Fibroblast of lung (primary cell): Measurements from ENCODE around the gene CABLES2. TPM values are rescaled to one million over a fixed set of nuclear protein-coding genes. Genes with fewer than 3 reads are reported as not detected.

Experiments used
- DNase-seq, 2 donors: peaks; one replicate each; pipeline versions ENCODE4 v3.0.0 to v3.0.0-alpha.2; 2010; ENCODE audit warnings: low read depth in 2 of 2
- H2AFZ ChIP-seq: 2 replicates; pipeline ENCODE4 v1.5.1; 2012; ENCODE audit warnings: low read length, control low read depth, inconsistent platforms
- H3K27ac ChIP-seq: 2 replicates; pipeline ENCODE4 v1.5.1; 2011; ENCODE audit warnings: low read length, control low read depth; ENCODE audit not compliant: insufficient read depth
- H3K27me3 ChIP-seq: 2 replicates; pipeline ENCODE4 v1.5.1; 2011; ENCODE audit warnings: mild to moderate bottlenecking, low read length; ENCODE audit not compliant: control insufficient read depth, insufficient read depth
- H3K36me3 ChIP-seq: 2 replicates; pipeline ENCODE4 v1.5.1; 2011; ENCODE audit warnings: low read length; ENCODE audit not compliant: control insufficient read depth, insufficient read depth
- H3K4me1 ChIP-seq: 2 replicates; pipeline ENCODE4 v1.5.1; 2011; ENCODE audit warnings: low read length; ENCODE audit not compliant: control insufficient read depth, insufficient read depth; ENCODE audit errors: extremely low read depth
- H3K4me2 ChIP-seq: 2 replicates; pipeline ENCODE4 v1.5.1; 2011; ENCODE audit warnings: low read length, control low read depth; ENCODE audit not compliant: insufficient read depth; ENCODE audit errors: extremely low read depth
- H3K4me3 ChIP-seq, 4 experiments: fragments of 200-600 bp in 1 of 4; sonication (generic) in 1 of 4; replicated peaks in 1 of 4; 2 replicates each; pipeline ENCODE4 v1.5.1; 2011 to 2016; ENCODE audit warnings: low read length in 4 of 4, low read depth in 3 of 4, mild to moderate bottlenecking in 3 of 4, control low read depth in 2 of 4, inconsistent platforms in 1 of 4, mixed read lengths in 1 of 4; ENCODE audit not compliant: insufficient read depth in 1 of 4; ENCODE audit errors: control extremely low read depth in 1 of 4
- H3K79me2 ChIP-seq: 2 replicates; pipeline ENCODE4 v1.5.1; 2012; ENCODE audit warnings: mild to moderate bottlenecking, low read length, inconsistent platforms; ENCODE audit not compliant: control insufficient read depth, insufficient read depth
- H3K9ac ChIP-seq: 2 replicates; pipeline ENCODE4 v1.5.1; 2011; ENCODE audit warnings: mild to moderate bottlenecking, low read length, control low read depth; ENCODE audit not compliant: insufficient read depth
- H3K9me3 ChIP-seq: 2 replicates; pipeline ENCODE4 v1.5.1; 2012; ENCODE audit warnings: low read depth, low read length; ENCODE audit not compliant: control insufficient read depth, insufficient read depth
- H4K20me1 ChIP-seq: 2 replicates; pipeline ENCODE4 v1.5.1; 2011; ENCODE audit warnings: low read length; ENCODE audit not compliant: control insufficient read depth, insufficient read depth; ENCODE audit errors: extremely low read depth
- CTCF ChIP-seq, 2 donors: IDR thresholded peaks in 1 of 2; conservative IDR thresholded peaks in 1 of 2; 1 replicate in 1 of 2; 2 replicates in 1 of 2; pipeline ENCODE4 v1.5.1; 2011 to 2012; ENCODE audit warnings: low read length in 2 of 2, control low read depth in 1 of 2, inconsistent platforms in 1 of 2, low read depth in 1 of 2, mild to moderate bottlenecking in 1 of 2
- EZH2 ChIP-seq: IDR thresholded peaks from 2 replicates; pipeline ENCODE4 v1.5.1; 2012; ENCODE audit warnings: low read length, control low read depth, mild to moderate bottlenecking; ENCODE audit errors: missing control alignments
- polyA plus RNA-seq, 2 donors: library from polyadenylated mRNA; depleted of rRNA in 1 of 2; stranded (reverse) in 1 of 2; unstranded in 1 of 2; fragments of >200 nt; gene quantifications; 2 replicates each; pipeline ENCODE4 v1.2.1, GENCODE V29; 2011 to 2012; ENCODE audit warnings: missing spikeins in 1 of 2
- total RNA-seq: library from RNA; depleted of rRNA; stranded (reverse); fragments of >200 nt; gene quantifications from 2 replicates; pipeline ENCODE4 v1.2.1, GENCODE V29; 2014

Gene CABLES2
- total and polyA plus RNA-seq, 2 donors (not counting 1 experiment from before 2014, with no cell fraction given), result 0.66 to 2.9 TPM

GRCh38 chr20:62349556-62350097 lies 57.5 kb downstream of the CABLES2 start:
- Histone ChIP-seq H4K20me1 (no peaks in the 10 kb centered on the region), H2AFZ (no peak overlapping the region), H3K27me3 (no peaks in the 10 kb centered on the region), H3K27ac (peak overlapping the region; percentile 8), H3K36me3 (peaks cover 20% of the 10 kb centered on the region), H3K9ac (no peak overlapping the region), H3K4me1 (no peaks in the 10 kb centered on the region), H3K79me2 (peaks cover 1% of the 10 kb centered on the region), H3K4me3 (no peak overlapping the region), H3K4me2 (no peak overlapping the region), H3K9me3 (no peaks in the 10 kb centered on the region)
- no peak for TF ChIP-seq EZH2
- no peak for TF ChIP-seq CTCF (conservative IDR thresholded peaks at IDR 0.05 in 1 of 2, IDR thresholded peaks at IDR 0.05 in 1 of 2; ENCODE audit: low read depth in 1 of 2, low read length in 2 of 2)
- no peak for DNase-seq

DNA sequence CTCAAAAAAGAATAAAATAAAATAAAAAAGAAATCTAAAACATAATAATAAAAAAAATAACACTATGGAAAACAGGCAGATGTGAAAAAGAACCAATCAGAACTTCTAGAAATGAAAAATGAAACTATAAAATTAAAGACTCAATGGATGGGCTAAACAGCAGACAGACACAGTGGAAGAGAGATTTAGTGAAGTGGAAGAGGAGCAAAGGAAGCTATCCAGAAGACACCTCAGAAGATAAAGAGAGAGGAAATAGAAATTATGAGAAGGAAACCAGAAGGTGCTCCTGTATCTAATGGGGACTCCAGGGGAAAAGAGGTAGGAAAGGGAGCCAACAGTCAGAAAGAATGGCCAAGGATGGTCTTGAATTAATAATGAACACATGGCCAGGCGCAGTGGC lies 58.5 kb downstream of the CABLES2 start:
- Histone ChIP-seq H3K4me1 (no peaks in the 10 kb centered on the region), H3K4me3 (no peak overlapping the region), H3K79me2 (peaks cover 1% of the 10 kb centered on the region), H3K36me3 (peaks cover 20% of the 10 kb centered on the region), H3K9me3 (no peaks in the 10 kb centered on the region), H3K9ac (no peak overlapping the region), H3K27me3 (no peaks in the 10 kb centered on the region), H4K20me1 (no peaks in the 10 kb centered on the region), H3K27ac (no peak overlapping the region), H3K4me2 (no peak overlapping the region), H2AFZ (no peak overlapping the region)
- no peak for DNase-seq
- TF ChIP-seq EZH2, result no peak
- no peak for TF ChIP-seq CTCF (conservative IDR thresholded peaks at IDR 0.05 in 1 of 2, IDR thresholded peaks at IDR 0.05 in 1 of 2; ENCODE audit: low read depth in 1 of 2, low read length in 2 of 2)

- H3K27ac ChIP-seq, result no peak overlapping the region
- no peaks in the 10 kb centered on the region for H3K27me3 ChIP-seq
- H4K20me1 ChIP-seq, result no peaks in the 10 kb centered on the region
- no peaks in the 10 kb centered on the region for H3K79me2 ChIP-seq
- H3K36me3 ChIP-seq, result peaks cover 20% of the 10 kb centered on the region
- no peak overlapping the region for H3K9ac ChIP-seq
- no peak overlapping the region for H3K4me2 ChIP-seq
- TF ChIP-seq EZH2, result no peak
- no peak for TF ChIP-seq CTCF (conservative IDR thresholded peaks at IDR 0.05 in 1 of 2, IDR thresholded peaks at IDR 0.05 in 1 of 2; ENCODE audit: low read depth in 1 of 2, low read length in 2 of 2)
- H3K4me3 ChIP-seq, result no peak overlapping the region
- no peaks in the 10 kb centered on the region for H3K9me3 ChIP-seq
- DNase-seq, result no peak
- H3K4me1 ChIP-seq, result no peaks in the 10 kb centered on the region
- H2AFZ ChIP-seq, result no peak overlapping the region
Measured at GRCh38 chr20:62347445-62347844, 59.6 kb downstream of the CABLES2 start.
